ENCODE data around the gene STARD3NL. TPM values are rescaled to one million over a fixed set of nuclear protein-coding genes. Genes with fewer than 3 reads are reported as not detected.

STARD3NL gene
- total RNA-seq, 1 experiment from 2014 or later: 267 TPM

DNA sequence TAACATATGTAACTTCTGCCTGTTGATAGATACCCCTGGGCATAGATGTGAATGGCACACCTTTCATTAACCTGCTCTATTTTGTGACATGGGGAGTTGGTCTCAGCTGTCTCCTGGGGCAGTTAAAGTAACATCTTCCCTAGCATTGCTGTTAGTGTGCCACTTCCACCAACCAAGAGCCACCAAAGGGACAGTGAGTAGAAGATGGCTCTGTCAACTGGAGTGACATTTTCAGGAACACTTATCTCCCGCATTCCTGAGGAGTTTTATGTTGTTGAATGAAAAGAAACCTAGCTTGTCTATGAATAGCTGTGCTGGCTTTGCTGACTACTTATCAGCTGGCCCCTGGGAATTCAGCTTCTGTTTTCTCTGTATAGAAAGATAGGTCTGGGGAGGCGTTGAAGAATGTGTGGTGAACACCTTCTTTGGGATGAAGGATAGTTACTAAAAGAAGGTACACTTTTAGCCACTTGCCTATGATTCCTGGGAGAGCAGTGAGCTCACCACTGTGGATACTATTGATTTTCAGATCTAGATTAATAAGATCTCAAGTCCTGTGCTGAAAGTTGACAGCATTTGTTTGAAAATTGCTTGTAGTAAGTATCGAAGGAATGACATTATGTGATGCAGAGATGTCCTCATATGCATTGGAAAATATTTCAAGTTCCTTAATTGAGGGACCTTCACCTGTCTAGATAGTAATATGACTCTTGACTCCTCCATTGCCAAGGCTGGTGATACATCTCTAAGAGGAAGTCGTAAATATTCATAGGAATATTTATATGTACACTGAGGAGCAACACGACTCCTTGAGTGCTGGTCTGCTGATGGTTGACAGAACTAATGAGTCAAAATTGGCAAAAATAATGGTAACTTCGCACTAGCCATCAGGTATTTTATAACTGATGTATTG is 7.6 kb downstream of the STARD3NL start:
- no peak for DNase-seq (ENCODE audit: low spot score)

DNA sequence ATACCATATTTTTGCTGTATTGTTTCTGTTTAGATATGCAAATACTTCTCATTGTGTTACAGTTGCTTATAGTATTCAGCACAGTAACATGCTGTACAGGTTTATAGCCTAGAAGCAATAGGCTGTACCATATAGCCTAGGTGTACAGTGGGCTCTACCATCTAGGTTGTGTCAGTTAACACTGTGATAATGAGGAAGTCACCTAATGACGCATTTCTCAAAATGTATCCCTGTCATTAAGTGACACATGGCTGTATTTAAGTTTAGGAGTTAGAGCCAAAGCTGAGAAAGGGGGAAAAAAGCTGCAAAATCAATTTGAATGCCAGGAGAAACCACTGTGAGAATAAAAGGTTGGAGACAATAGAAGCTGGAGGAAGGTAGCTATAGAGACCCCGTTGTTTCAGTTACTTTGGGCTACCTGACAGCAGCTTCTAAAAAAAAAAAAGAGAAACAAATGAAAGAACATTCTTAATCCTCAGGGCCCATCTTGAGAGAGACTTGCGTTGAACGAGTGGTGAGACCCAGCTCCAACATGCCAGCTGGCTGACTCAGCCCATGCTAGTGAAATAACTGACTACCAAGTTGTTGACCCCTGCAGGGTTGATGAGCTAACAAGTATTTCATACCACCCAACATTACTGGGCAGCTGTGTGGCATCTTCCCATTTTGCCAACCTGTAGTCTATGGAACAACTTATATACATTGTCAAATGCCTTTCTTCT is 8.7 kb downstream of the STARD3NL start:
- DNase-seq (ENCODE audit: low spot score): peak; percentile 69

GRCh38 chr7:38187794-38188440 is 9.9 kb downstream of the STARD3NL start:
- no peak for DNase-seq (ENCODE audit: low spot score)

- no peak for DNase-seq (ENCODE audit: low spot score)
Observed at GRCh38 chr7:38189231-38189938, 11.3 kb downstream of the STARD3NL start.

DNA sequence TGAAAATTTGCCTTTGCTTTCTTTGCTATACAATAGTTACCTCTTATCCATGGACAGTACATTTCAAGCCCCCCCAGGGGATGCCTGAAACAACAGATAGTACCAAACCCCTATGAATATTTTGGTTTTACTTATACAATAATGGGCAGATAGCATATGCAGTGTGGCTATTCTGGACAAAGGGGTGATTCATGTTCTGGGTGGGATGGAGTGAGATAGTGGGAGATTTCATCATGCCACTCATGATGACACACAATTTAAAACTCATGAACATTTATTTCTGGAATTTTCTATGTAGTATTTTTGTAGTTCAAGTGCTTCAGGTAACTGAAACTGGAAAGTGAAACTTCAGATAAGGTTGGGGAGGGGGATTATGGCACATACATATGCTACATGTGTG is 12.0 kb downstream of the STARD3NL start:
- DNase-seq (ENCODE audit: low spot score): no peak

DNA sequence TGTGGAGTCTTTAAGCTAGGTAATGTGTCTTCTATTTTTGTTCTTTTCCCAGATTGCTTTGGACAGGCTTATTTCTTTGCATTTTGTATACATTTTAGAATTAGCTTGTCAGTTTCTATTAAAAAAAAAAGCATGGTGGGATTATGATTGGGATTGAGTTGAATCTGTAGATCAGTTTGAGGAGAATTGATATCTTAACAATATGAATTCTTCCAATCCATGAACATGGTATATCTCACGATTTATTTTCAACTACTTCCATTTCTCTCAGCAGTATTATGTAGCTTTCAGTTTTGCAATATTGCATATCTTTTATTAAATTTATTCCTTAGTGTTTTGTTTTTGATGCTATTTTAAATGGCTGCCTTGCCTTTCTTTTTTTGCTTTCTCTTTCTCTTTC is 13.7 kb downstream of the STARD3NL start:
- no peak for DNase-seq (ENCODE audit: low spot score)

DNA sequence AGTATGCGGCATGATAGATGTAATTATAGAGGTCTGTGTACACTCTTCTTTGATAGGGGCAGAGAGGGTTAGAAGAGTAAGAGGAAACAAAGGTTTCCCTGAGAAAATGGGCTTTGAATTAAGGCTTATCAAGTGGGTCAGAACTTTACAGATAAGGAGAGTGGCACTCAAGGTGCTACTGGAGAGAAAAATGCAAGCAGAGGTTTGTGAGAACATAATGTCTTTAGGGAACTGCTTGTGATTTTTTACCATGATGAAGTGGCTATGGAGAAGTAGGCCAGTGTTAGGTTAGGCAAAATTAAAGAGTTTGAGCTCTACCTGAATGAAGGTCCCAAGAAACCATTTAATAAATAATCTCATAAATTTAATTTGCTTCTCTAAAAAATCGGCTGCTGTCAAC is 14.3 kb downstream of the STARD3NL start:
- DNase-seq (ENCODE audit: low spot score): no peak

DNA sequence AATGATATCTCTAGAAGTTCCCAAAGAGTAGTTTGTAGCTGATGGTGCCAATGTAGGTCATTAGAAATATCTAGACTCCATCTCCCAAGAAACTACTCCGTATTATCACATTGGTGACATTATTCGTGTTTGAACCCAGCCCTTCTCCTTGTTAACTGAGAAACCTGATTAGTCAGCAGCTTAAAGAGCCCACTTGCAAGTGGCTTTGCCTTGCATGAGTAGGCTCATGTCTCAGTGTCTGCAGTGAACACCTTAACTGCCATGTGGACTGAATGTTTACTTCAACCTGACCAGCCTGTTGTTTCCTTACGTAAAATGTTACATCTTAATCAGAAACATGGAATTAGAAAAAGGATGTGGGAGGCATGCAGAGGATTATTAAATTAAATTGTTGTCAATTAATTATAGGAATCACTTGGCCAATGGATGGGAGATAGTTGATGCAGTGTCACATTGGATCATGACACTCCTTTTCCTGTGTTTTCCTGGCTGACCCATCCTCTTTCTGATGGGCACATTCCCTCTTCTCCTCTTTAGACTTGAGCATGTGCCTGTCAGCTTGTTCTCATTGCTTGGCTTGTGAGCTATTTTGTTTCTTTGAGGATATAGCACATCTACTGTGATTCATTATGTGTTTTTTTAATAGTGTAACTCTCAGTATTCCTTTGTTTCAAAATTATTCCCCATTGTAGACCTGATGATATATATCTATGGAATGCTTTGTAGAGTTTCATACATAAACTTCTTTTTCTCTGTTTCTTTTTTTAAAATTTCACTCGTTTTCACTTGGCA is 18.0 kb downstream of the STARD3NL start:
- no peak for DNase-seq (ENCODE audit: low spot score)

GRCh38 chr7:38198366-38198765 is 20.3 kb downstream of the STARD3NL start:
- DNase-seq (ENCODE audit: low spot score): no peak

DNA sequence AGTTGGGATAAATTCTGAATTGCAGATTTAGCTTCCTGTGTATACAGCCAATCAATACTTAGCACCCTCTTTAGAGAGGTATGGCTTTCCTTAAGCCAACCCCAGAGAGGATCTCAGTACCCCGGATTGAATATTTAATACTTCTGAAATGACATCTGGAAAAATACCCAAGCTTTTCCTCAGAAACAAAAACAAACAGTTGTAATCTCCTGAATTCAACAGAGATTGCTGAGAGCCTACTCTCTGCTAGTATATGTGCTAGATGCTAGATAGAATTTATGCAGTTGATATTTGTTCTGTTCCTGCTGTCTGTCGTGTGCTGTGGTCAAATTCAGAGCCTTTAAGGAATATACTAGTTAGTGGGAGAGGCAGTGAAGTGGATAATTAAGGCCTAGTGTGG is 21.1 kb downstream of the STARD3NL start:
- DNase-seq (ENCODE audit: low spot score): no peak

GRCh38 chr7:38199782-38200181 is 21.7 kb downstream of the STARD3NL start:
- DNase-seq (ENCODE audit: low spot score): no peak

DNA sequence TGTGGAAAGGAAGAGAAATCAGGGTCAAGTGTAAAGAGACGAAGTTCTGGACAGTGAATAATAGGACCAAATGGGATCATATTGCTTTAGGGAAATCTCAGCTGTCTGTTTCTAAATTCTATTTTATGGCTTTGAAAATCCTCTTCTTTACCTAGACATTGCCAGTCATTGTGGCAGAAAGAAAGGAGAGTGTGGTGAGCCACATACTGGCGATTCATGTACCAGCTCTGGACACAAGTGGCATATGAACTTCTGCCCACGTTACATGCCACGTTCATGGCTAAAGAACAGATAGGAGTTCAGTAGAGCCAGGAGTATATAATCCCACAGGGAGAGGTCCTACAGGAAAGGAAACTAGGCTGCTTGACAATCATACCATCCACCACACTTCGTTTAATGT is 28.0 kb downstream of the STARD3NL start:
- no peak for DNase-seq (ENCODE audit: low spot score)

- no peak for DNase-seq (ENCODE audit: low spot score)
Observed at GRCh38 chr7:38207843-38208242, 29.8 kb downstream of the STARD3NL start.

DNA sequence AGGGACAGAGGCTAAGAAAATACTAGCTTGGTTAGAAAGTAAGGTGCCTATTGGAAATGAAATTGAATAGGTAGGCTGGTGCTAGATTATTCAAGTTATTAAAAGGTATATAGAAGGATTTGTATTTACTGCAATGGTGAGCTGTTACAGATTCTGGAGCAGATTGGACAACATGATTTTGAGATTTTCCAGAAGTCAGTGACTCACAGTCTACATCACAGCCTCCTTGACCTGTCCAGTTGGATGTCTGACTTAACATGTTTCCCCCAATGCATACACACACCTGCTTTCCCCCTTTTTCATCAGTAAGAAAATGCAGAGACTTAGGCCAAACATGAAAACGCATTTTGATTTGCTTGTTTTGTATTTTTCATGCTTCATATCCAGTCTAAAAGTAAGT is 33.4 kb downstream of the STARD3NL start:
- DNase-seq (ENCODE audit: low spot score): no peak

GRCh38 chr7:38211940-38212339 is 33.9 kb downstream of the STARD3NL start:
- DNase-seq (ENCODE audit: low spot score): no peak

DNA sequence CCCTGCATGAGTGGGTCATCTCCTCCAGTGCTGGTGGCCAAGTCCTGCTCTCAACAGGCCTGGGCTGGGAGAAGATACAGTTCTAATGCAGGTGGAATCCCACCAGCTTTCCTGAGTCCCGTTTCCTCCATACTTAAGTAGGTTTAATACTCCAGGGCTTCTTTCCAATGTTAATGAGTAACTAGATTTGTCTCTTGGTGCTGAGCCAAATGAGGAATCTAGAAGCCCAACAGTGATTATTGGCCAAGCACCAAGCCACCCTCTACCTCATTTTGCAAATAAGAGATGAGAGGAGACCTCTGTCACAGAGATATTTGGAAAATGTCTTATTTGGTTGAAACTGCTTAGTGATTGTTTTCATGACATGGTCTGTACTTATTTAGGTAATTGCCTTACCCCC is 37.1 kb downstream of the STARD3NL start:
- no peak for DNase-seq (ENCODE audit: low spot score)

DNA sequence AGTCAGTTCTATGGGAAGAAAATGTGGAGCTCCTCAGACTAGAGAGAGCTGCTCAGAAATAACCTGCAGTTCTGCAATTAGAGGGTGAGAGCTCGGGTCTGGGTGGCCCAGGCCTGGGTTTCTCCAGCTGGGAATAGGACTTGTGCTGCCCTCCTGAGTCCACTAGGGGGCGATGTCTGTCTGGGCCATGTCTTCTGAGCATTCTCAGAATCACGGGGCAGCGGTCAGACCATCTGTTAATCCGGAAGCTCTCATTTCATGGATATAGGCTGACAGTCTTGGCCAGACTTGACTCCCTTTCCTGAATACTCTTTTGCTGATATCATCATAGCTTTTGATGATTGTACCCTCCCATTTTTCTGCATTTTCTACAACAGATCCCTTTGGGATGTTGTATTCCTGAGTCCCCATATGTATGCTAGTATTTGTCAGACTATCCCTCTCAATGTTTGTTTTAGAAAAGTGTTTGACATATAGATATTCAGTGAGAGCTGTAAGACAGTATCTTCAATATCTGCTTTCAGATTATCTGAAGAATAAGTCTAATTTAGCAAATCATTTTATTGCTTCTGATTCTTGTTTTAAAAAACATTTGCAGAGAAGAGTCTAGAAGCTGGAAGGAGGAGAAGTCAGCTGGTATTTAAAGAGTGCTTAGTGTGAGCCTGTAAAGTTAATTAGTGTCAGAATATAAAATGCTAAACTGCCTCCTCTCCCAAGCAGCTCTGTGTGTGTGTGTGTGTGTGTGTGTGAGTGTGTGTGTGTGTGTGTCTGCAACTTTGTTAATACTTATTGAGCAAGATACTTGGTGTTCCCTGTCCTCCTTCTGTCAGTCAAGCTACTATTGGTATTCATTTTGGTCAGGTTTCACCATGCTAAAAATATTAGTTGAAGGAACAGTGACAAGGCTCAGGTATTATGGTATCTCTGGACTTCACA is 38.0 kb downstream of the STARD3NL start:
- peak; percentile 97 for DNase-seq (ENCODE audit: low spot score)

DNA sequence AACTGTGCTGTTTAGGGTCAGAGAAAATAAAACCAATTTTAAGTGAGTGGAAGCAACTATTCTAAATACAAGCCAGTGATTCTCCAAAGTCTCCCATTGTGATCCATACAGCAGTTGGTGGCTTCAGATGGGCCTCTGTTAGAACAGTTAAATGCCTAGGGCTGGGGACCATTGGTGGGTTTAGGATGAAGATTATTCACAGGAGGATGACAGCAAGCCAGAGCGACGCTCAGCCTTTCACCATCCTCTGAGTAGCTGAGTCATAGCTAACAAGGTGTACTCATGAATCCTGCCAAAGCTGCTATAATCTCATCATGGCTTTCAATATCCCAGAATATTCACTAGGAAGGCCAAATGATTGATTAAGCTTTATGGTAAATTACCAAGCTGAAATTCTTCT is 39.6 kb downstream of the STARD3NL start:
- no peak for DNase-seq (ENCODE audit: low spot score)

- DNase-seq (ENCODE audit: low spot score): no peak
Observed at GRCh38 chr7:38220452-38220851, 42.4 kb downstream of the STARD3NL start.

Measured in H4 (cell line).